IMR-90 (cell line): ENCODE measurements around the gene TSPEAR. TPM values are rescaled to one million over a fixed set of nuclear protein-coding genes. Genes with fewer than 3 reads are reported as not detected.

Source experiments
- ATAC-seq: fragments of 200-7000 bp; cut with Tn5 transposase; 2 replicates; pipeline ENCODE4 v1.9.1; 2020; ENCODE audit warnings: low read depth, mild to moderate bottlenecking, moderate library complexity
- BruUV-seq: library from RNA; stranded (reverse); fragments of 400-500 nt; replicated peaks from 2 replicates; lab custom pipeline; 2021; lab: Mats Ljungman, UMichigan
- CTCF ChIA-PET: fragments of 300-600 bp; formaldehyde crosslinking; extraction: SDS; loops from one replicate; lab custom pipeline; 2021; ENCODE audit warnings: antibody characterized with exemption; lab: Yijun Ruan, JAX
- POLR2A ChIA-PET: fragments of 300-600 bp; sonication (Branson Sonifier 250); formaldehyde crosslinking; loops from one replicate; lab custom pipeline; 2022; ENCODE audit warnings: antibody characterized with exemption; ENCODE audit not compliant: unreplicated experiment; lab: Charles Lee
- DNase-seq: peaks from one replicate; pipeline ENCODE4 v3.0.0; 2013
- H2AFZ ChIP-seq: replicated peaks from 2 replicates; pipeline ENCODE3; 2013; ENCODE audit warnings: low read length, mild to moderate bottlenecking; ENCODE audit not compliant: poor library complexity
- H2AK5ac ChIP-seq: 2 replicates; pipeline ENCODE4 v1.6.1; 2013; ENCODE audit warnings: low read depth, low read length, inconsistent platforms
- H2AK9ac ChIP-seq: replicated peaks from 2 replicates; pipeline ENCODE3; 2013; ENCODE audit warnings: mild to moderate bottlenecking, low read depth, low read length, moderate library complexity; ENCODE audit not compliant: poor library complexity
- H2BK120ac ChIP-seq: 2 replicates; pipeline ENCODE4 v1.6.1; 2013; ENCODE audit warnings: low read depth, low read length, inconsistent platforms
- H2BK15ac ChIP-seq: 3 replicates; pipeline ENCODE4 v1.6.1; 2013; ENCODE audit warnings: low read depth, low read length, inconsistent platforms
- H2BK20ac ChIP-seq: 2 replicates; pipeline ENCODE4 v1.6.1; 2013; ENCODE audit warnings: low read depth, mild to moderate bottlenecking, inconsistent platforms, low read length, moderate library complexity
- H2BK5ac ChIP-seq: 2 replicates; pipeline ENCODE4 v1.6.1; 2013; ENCODE audit warnings: mild to moderate bottlenecking, low read depth, low read length, inconsistent platforms; ENCODE audit not compliant: poor library complexity, severe bottlenecking
- H3K14ac ChIP-seq: replicated peaks from 2 replicates; pipeline ENCODE4 v1.6.1; 2013; ENCODE audit warnings: low read depth, low read length, inconsistent platforms
- H3K18ac ChIP-seq: 2 replicates; pipeline ENCODE4 v1.6.1; 2013; ENCODE audit warnings: low read depth, low read length, control low read depth
- H3K23ac ChIP-seq: 2 replicates; pipeline ENCODE4 v1.6.1; 2013; ENCODE audit warnings: low read depth, low read length, inconsistent platforms
- H3K27ac ChIP-seq: 2 replicates; pipeline ENCODE4 v1.5.1; 2013; ENCODE audit warnings: mild to moderate bottlenecking, control low read depth, low read length; ENCODE audit not compliant: insufficient read depth
- H3K27me3 ChIP-seq: 2 replicates; pipeline ENCODE4 v1.6.1; 2013; ENCODE audit warnings: low read length; ENCODE audit not compliant: control insufficient read depth, insufficient read depth
- H3K36me3 ChIP-seq: 2 replicates; pipeline ENCODE4 v1.6.1; 2013; ENCODE audit warnings: low read length, mixed read lengths; ENCODE audit not compliant: control insufficient read depth, insufficient read depth
- H3K4ac ChIP-seq: 2 replicates; pipeline ENCODE4 v1.6.1; 2013; ENCODE audit warnings: low read depth, low read length, inconsistent platforms
- H3K4me1 ChIP-seq: 2 replicates; pipeline ENCODE4 v1.6.1; 2013; ENCODE audit warnings: low read length, mixed read lengths; ENCODE audit not compliant: control insufficient read depth, insufficient read depth
- H3K4me2 ChIP-seq: 2 replicates; pipeline ENCODE4 v1.6.1; 2013; ENCODE audit warnings: low read depth, mild to moderate bottlenecking, control low read depth, low read length, moderate library complexity
- H3K4me3 ChIP-seq: 2 replicates; pipeline ENCODE4 v1.5.1; 2013; ENCODE audit warnings: low read depth, mild to moderate bottlenecking, control low read depth, low read length, moderate library complexity; ENCODE audit not compliant: insufficient read depth
- H3K56ac ChIP-seq: 2 replicates; pipeline ENCODE4 v1.6.1; 2013; ENCODE audit warnings: low read length, inconsistent platforms; ENCODE audit not compliant: insufficient read depth; ENCODE audit errors: extremely low read depth
- H3K79me1 ChIP-seq, 2 experiments: 2 replicates each; pipeline ENCODE4 v1.6.1; 2013; ENCODE audit warnings: low read length in 2 of 2, inconsistent platforms in 1 of 2, low read depth in 1 of 2
- H3K9ac ChIP-seq: 2 replicates; pipeline ENCODE4 v1.6.1; 2013; ENCODE audit warnings: low read depth, low read length, control low read depth
- H3K9me1 ChIP-seq: 2 replicates; pipeline ENCODE4 v1.6.1; 2013; ENCODE audit warnings: low read length, inconsistent platforms; ENCODE audit not compliant: insufficient read depth
- H3K9me3 ChIP-seq: 2 replicates; pipeline ENCODE4 v1.6.1; 2013; ENCODE audit warnings: low read length; ENCODE audit not compliant: control insufficient read depth, insufficient read depth
- H4K20me1 ChIP-seq: 2 replicates; pipeline ENCODE4 v1.6.1; 2013; ENCODE audit warnings: low read length, inconsistent platforms; ENCODE audit not compliant: insufficient read depth
- H4K5ac ChIP-seq: 2 replicates; pipeline ENCODE4 v1.6.1; 2013; ENCODE audit warnings: mild to moderate bottlenecking, low read depth, low read length, control low read depth
- H4K8ac ChIP-seq, 2 experiments: 2 replicates each; pipeline ENCODE4 v1.6.1; 2013; ENCODE audit warnings: low read depth in 2 of 2, low read length in 2 of 2, control low read depth in 1 of 2, inconsistent platforms in 1 of 2
- H4K91ac ChIP-seq: 2 replicates; pipeline ENCODE4 v1.6.1; 2013; ENCODE audit warnings: low read depth, low read length, inconsistent platforms; ENCODE audit not compliant: insufficient read depth
- CEBPB ChIP-seq: IDR thresholded peaks from 2 replicates; pipeline ENCODE4 v1.6.1; 2012; ENCODE audit warnings: low read depth, low read length, improper control_type of control experiment
- CHD1 ChIP-seq: IDR thresholded peaks from 2 replicates; pipeline ENCODE4 v1.6.1; 2012; ENCODE audit warnings: low read depth, low read length, improper control_type of control experiment
- MAFK ChIP-seq: IDR thresholded peaks from 2 replicates; pipeline ENCODE4 v1.6.1; 2012; ENCODE audit warnings: low read depth, low read length, improper control_type of control experiment
- MAZ ChIP-seq: IDR thresholded peaks from 2 replicates; pipeline ENCODE4 v1.6.1; 2012; ENCODE audit warnings: low read depth, mild to moderate bottlenecking, low read length, improper control_type of control experiment, moderate library complexity, borderline replicate concordance
- NFE2L2 ChIP-seq: fragments of 150-350 bp; IDR thresholded peaks from 2 replicates; pipeline ENCODE4 v1.6.1; 2016; ENCODE audit warnings: low read depth, mild to moderate bottlenecking, low read length
- dilution Hi-C: fragments of 300-500 bp; cut with HindIII; formaldehyde crosslinking; loops from one replicate; pipeline ENCODE4 v1.14.3; 2018; ENCODE audit warnings: low sequenced_read_pairs; ENCODE audit not compliant: unreplicated experiment
- in situ Hi-C: fragments of 300-500 bp; cut with MboI; formaldehyde crosslinking; loops from 3 replicates; pipeline ENCODE4 v1.14.3; 2019; ENCODE audit warnings: low sequenced_read_pairs, inconsistent platforms, mixed read lengths
- intact Hi-C: fragments of 100-400 bp; cut with micrococcal nuclease; formaldehyde crosslinking; loops from 2 replicates; pipeline ENCODE4 v1.10.0; 2022
- polyA plus RNA-seq, 3 experiments: library from polyadenylated mRNA; depleted of rRNA; stranded (reverse); fragments of >200 nt; gene quantifications; 2 replicates each; pipeline ENCODE4 v1.2.3, GENCODE V29; 2012; ENCODE audit warnings: low replicate concordance in 1 of 3
- total RNA-seq: library from RNA; depleted of rRNA; stranded (reverse); fragments of >200 nt; gene quantifications from 2 replicates; pipeline ENCODE4 v1.2.3, GENCODE V29; 2012
- TF ChIP-seq, protein P1 (sequence below): conservative IDR thresholded peaks from 2 replicates; pipeline ENCODE4 v1.5.1; 2012; ENCODE audit warnings: mild to moderate bottlenecking, low read depth, low read length, improper control_type of control experiment

TSPEAR gene
- total and polyA plus RNA-seq, 2 of the 4 experiments (the other 2 are of a cell fraction), result not detected

DNA sequence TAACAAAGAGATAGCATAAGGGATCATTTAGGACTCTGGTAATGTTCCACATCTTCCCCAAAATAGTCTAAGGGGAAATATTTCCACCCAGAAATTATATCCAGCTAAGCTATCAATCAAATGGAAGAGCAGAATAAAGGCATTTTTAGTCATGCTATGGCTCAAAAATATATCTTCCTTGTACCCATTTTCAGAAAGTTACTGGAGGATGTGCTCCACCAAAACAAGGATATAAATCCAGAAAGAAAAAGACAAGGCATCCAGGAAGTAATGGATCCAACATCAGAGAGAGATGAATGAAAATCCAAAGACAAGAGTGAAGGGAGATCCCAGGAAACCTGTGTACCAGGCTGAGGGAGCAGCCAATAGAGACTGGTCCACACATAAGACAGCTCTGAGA, 102.2 kb downstream of the TSPEAR start:
- Histone ChIP-seq H4K91ac (no peak overlapping the region), H4K5ac (no peak overlapping the region), H3K23ac (no peak overlapping the region), H2BK5ac (no peak overlapping the region), H3K4ac (no peak overlapping the region), H2AK5ac (no peak overlapping the region), H3K27ac (no peak overlapping the region), H2AK9ac (no peak overlapping the region), H3K56ac (no peak overlapping the region), H3K9ac (no peak overlapping the region), H3K14ac (no peak overlapping the region), H3K9me1 (no peaks in the 10 kb centered on the region), H2BK15ac (no peak overlapping the region), H3K4me1 (no peaks in the 10 kb centered on the region), H3K4me3 (no peak overlapping the region), H3K9me3 (peaks cover 12% of the 10 kb centered on the region), H3K4me2 (no peak overlapping the region), H4K20me1 (no peaks in the 10 kb centered on the region), H3K79me1 (no peaks in the 10 kb centered on the region), H2BK120ac (no peak overlapping the region), H3K27me3 (no peaks in the 10 kb centered on the region), H4K8ac (no peak overlapping the region), H2AFZ (no peak overlapping the region), H3K36me3 (no peaks in the 10 kb centered on the region), H2BK20ac (no peak overlapping the region), H3K18ac (no peak overlapping the region)
- no TSS peak for BruUV-seq
- TF ChIP-seq CEBPB, result no peak
- no peak for TF ChIP-seq MAZ
- TF ChIP-seq, protein P1, sequence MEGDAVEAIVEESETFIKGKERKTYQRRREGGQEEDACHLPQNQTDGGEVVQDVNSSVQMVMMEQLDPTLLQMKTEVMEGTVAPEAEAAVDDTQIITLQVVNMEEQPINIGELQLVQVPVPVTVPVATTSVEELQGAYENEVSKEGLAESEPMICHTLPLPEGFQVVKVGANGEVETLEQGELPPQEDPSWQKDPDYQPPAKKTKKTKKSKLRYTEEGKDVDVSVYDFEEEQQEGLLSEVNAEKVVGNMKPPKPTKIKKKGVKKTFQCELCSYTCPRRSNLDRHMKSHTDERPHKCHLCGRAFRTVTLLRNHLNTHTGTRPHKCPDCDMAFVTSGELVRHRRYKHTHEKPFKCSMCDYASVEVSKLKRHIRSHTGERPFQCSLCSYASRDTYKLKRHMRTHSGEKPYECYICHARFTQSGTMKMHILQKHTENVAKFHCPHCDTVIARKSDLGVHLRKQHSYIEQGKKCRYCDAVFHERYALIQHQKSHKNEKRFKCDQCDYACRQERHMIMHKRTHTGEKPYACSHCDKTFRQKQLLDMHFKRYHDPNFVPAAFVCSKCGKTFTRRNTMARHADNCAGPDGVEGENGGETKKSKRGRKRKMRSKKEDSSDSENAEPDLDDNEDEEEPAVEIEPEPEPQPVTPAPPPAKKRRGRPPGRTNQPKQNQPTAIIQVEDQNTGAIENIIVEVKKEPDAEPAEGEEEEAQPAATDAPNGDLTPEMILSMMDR, result no peak
- TF ChIP-seq MAFK, result no peak
- TF ChIP-seq CHD1, result no peak
- TF ChIP-seq NFE2L2, result no peak
- intact Hi-C loops, result no loop called here
- no peak for ATAC-seq
- ChIA-PET POLR2A (no interaction called here), CTCF (no interaction called here)
- DNase-seq, result no peak
- in situ Hi-C loops, result no loop called here
- dilution Hi-C loops, result no loop called here
